ENCODE results near the gene DENND5B.
"Not testable (repeated sequence)": the region's sequence is repeated elsewhere in the genome, so short reads cannot be mapped to it uniquely, and the experiment has no call there.

The DENND5B gene

GRCh38 chr12:31501014-31501413, 89.9 kb downstream of the DENND5B start:
- DNase-seq = not testable (repeated sequence)

- no peak for DNase-seq
Measured at GRCh38 chr12:31499567-31499966, 91.4 kb downstream of the DENND5B start.

DNA sequence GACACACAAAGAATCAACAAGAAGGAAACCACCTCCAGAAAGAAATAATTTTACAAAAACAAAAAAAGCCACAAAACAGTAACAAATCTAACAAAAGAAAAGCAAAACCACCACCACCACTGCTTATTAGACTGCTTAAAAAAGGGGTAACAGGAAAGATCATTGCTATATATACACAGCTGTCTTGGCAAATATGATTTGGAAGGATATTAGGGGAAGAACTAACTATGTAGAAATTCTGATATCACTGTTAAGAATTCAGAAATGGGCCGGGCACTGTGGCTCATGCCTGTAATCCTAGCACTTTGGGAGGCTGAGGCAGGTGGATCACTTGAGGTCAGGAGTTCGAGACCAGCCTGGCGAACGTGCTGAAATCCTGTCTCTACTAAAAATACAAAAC, 92.5 kb downstream of the DENND5B start:
- no peak for DNase-seq

GRCh38 chr12:31496257-31496656, 94.7 kb downstream of the DENND5B start:
- DNase-seq = no peak

GRCh38 chr12:31494455-31494854, 96.5 kb downstream of the DENND5B start:
- DNase-seq = no peak

DNA sequence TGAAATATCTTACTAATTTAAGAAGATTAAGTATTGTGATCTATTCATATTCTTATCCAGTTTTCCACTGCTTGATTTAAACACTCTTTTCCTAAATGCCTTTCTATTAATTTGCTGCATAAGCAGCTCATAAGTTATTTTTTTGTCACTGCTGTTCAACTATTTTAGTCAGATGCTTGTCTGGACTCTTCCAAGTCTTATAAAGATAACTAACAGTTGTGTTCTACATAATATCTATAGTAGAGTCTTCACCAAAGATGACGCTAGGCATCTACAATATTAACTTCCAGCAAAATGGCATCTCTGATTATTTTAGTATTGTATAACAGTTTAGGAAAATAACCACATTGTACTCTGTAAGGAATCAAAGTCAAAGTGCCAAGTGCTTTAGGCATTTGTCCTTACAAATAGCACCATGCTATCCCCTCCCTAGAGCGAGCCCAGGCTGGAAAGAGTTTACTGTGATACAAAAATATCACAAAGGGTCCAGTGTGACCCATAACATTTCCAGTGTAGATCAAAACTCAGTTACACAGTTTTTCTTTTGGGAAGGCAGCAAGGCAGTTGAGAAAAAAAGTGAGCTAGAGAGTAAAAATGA, 98.2 kb downstream of the DENND5B start:
- DNase-seq = no peak

GRCh38 chr12:31491841-31492598, 98.9 kb downstream of the DENND5B start:
- no peak for DNase-seq

DNA sequence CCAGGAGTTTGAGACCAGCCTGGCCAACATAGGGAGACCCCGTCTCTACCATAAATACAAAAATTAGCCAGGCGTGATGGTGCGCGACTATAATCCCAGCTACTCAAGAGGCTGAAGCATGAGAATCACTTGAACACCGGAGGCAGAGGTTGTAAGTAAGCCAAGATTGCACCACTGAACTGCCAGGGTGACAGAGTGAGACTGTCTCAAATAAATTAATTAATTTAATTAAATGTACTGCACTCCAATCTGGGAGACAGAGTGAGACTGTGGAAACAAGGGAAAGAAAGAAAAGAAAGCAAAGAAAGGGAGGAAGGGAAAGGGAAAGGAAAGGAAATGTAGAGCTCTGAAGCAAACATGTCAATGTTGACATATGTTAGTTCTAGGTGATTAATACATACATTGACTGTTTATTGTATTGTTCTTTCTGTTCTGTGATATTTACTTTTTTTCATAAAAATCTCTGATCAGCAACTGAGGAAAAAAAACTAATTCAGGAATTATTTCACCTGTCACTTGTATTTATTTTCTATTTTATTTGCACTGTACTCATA, 99.6 kb downstream of the DENND5B start:
- no peak for DNase-seq

DNA sequence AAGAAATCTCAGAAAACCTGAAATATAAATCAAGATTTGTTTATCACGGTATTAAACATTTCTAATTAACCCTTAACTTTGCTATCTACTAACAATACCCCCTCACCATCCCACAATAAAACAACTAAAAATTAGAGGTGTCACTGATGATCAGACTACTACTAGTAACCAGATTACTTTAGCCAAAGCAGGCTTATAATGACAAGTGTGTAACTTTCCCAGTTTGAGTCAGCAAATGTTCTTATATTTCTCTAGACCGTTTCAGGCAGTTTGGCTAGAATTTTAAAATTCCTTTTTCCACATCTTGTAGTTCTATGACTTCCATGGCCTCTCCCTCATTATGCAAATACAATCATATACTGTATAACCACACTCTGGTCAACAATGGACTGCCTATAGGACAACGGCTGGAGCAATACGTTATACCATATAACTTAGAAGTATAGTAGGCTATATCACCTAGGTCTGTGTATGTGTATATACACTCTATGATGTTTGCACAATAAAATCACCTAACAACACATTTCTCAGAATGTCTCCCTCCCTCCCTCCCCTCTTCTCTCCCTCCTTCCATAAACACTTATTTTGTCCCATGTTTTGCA, 102.1 kb downstream of the DENND5B start:
- no peak for DNase-seq

- no peak for DNase-seq
Measured at GRCh38 chr12:31485571-31485970, 105.4 kb downstream of the DENND5B start.

- DNase-seq = no peak
Measured at GRCh38 chr12:31482816-31483215, 108.1 kb downstream of the DENND5B start.

DNA sequence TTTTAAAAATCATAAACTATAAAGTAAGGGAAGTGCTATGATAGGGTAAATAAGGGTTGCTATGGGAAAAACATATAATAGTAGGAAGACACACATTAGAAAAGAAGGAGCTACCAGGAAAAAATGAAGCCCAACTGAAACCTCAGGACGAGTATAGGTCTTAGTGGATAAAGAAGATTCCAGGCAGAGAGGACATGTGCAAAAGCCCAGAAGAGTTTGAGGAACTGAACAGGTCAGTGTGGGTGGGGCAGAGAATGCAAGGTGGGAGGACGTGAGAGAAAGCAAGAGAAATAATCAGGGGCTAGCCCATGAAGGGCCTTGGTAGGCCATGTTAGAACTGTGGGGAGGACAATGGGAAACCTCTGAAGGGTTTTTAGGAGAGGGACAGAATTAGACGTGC, 109.5 kb downstream of the DENND5B start:
- no peak for DNase-seq

DNA sequence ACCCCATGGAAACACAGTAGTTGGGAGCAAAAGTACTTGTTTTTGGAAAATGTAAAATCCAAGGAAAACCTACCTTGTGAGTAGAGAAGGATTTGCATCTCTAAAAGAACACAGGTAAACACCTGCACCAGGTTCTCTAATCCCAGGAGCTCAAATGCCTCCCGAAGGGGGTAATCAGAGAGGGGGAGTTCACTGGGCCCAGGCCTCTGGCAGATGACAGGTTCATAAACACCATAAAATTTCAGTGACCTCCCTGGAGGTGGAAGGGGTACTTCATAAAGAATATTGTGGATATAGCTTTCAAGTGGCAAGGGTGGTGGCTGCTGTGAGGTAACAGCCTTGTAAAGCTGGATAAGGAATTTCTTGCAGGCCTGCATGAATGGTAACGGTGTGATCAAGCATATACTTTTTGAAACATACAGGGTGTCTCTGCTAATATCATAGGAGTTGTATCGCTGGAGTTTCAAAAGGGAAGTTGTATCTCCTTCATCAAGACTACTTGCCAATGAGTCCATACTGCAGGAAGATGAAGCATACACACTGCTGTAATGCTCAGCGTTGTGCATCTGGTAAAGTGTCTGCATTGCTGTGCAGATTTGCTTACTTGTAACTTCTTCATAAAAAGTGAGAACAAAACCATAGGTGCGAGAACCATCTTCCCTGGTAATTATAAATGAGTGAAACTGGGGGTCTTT, 111.3 kb downstream of the DENND5B start:
- DNase-seq = no peak

DNA sequence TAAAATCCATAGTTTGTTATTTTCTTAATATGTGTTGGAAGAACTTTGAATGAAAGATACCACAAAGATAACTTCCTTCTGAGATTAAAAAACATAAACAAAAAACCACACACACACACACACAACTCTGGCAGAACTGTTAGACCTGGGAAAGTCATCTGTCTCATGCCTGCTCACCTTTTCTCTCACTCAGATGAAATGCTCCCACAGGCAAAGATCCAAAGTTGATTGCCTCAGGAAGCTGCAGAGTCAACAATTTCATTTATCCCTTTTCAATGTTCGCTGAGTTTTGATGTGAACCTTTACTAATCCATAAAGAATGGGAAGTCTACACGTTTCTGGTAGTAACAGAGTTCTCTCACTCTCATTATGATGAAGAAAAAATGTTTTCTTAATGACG, 112.0 kb downstream of the DENND5B start:
- no peak for DNase-seq

DNA sequence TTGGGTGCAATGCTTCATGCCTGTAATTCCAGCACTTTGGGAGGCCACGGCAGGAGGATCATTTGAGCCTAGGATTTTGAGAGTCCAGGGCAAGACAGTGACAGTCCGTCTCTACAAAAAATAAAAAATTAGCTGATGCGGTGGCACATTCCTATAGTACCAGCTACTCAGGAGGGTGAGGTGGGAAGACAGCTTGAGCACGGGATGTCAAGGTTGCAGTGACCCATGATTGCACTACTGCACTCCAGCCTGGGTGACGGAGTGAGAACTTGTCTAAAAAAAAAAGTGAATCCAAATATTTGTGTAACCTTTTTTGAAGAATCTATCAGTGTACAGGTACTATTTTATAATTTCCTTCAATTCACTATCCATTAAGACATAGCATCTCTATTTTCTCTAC, 112.5 kb downstream of the DENND5B start:
- DNase-seq = no peak

GRCh38 chr12:31477687-31478086, 113.2 kb downstream of the DENND5B start:
- no peak for DNase-seq

GRCh38 chr12:31476437-31476836, 114.5 kb downstream of the DENND5B start:
- no peak for DNase-seq

GRCh38 chr12:31475610-31476009, 115.3 kb downstream of the DENND5B start:
- DNase-seq = not testable (repeated sequence)

DNA sequence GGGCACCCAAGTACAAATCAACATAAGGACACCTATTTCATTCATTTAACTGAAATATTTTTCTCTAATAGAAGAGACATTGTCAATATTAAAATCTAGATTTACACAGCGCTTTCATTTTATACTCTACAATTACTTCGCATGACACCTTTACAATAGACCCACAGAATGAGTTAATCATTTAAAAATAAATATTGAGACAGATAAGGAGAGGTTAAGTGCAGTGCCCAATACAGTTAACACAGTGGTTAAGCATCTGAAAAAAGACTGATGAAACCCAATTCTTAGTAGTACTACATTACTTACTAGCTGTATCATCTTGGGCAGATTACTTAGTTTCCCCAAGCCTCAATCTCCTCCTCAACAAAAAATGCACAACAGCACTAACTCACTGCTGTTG, 116.2 kb downstream of the DENND5B start:
- no peak for DNase-seq

GRCh38 chr12:31471823-31472222, 119.1 kb downstream of the DENND5B start:
- no peak for DNase-seq

- no peak for DNase-seq
Measured at GRCh38 chr12:31471051-31471450, 119.9 kb downstream of the DENND5B start.

DNA sequence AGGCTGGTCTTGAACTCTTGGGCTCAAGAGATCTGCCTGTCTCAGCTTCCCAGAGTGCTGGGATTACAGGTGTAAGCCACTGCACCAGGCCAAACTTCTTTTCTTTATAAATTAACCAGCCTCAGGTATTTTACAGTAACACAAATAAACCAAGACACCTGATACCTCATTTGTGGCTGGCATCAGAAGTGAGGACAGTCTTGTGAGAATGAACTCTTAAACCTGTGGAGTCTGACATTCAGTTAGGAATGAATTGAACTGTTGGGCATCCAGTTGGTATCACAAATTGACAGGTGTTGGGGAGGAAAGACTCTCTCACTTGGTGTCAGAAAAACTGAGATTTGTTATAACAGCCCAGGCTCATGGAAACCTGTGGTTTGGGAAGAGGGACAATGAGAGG, 120.5 kb downstream of the DENND5B start:
- no peak for DNase-seq

DNA sequence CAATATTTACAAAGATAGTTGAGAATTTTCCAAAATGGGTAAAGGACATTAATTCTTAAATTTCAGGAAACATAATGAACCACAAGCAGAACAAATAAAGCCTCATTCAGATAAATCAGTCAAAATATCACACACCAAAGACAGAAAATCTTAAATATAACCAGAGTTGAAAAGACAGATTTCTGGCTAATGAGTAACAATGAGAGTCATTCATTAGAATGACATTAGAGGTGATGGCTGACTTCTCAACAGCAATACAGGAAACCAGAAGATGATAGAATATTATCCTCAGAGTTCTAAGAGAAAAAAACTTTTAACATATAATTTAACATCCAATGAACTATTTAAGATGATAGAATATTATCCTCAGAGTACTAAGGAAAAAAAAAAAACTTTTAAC, 124.2 kb downstream of the DENND5B start:
- no peak for DNase-seq
